Lung microvascular endothelial cell (primary cell): Measurements from ENCODE around the gene DUSP10. TPM values are rescaled to one million over a fixed set of nuclear protein-coding genes. Genes with fewer than 3 reads are reported as not detected.

Experiments
- DNase-seq, 2 donors: peaks; one replicate each; pipeline versions ENCODE4 v3.0.0 to v3.0.0-alpha.2; 2010; ENCODE audit warnings: low read depth in 2 of 2
- total RNA-seq: library from RNA; depleted of rRNA; stranded (reverse); fragments of >200 nt; gene quantifications from 2 replicates; pipeline ENCODE4 v1.2.1, GENCODE V29; 2014

DUSP10 gene
- total RNA-seq, 1 donor from 2014 or later = 1.8 TPM

- DNase-seq = no peak
Measured at GRCh38 chr1:221765527-221765926, 23.6 kb upstream of the DUSP10 start.

GRCh38 chr1:221762121-221762520, 20.2 kb upstream of the DUSP10 start:
- DNase-seq = no peak

GRCh38 chr1:221761354-221762002, 19.6 kb upstream of the DUSP10 start:
- DNase-seq = no peak

GRCh38 chr1:221760911-221761310, 19.0 kb upstream of the DUSP10 start:
- no peak for DNase-seq

GRCh38 chr1:221759436-221759835, 17.5 kb upstream of the DUSP10 start:
- DNase-seq = peak in 1 of 2 donors; percentile 72

GRCh38 chr1:221758455-221758854, 16.6 kb upstream of the DUSP10 start:
- no peak for DNase-seq

GRCh38 chr1:221756830-221757551, 15.1 kb upstream of the DUSP10 start:
- no peak for DNase-seq

- no peak for DNase-seq
Measured at GRCh38 chr1:221753828-221754188, 11.9 kb upstream of the DUSP10 start.

- no peak for DNase-seq
Measured at GRCh38 chr1:221751226-221751887, 9.5 kb upstream of the DUSP10 start.

- no peak for DNase-seq
Measured at GRCh38 chr1:221748981-221749380, 7.1 kb upstream of the DUSP10 start.

- DNase-seq = no peak
Measured at GRCh38 chr1:221747839-221748238, 6.0 kb upstream of the DUSP10 start.

- peak; percentile 9 to 10 for DNase-seq
Measured at GRCh38 chr1:221743416-221744208, 1.7 kb upstream of the DUSP10 start.

GRCh38 chr1:221742555-221743415, 896 bp upstream of the DUSP10 start:
- peak; percentile 80 to 82 for DNase-seq

- peak; percentile 28 to 37 for DNase-seq
Measured at GRCh38 chr1:221740993-221741702, 741 bp downstream of the DUSP10 start.

GRCh38 chr1:221740369-221740992, 1.4 kb downstream of the DUSP10 start:
- no peak for DNase-seq

GRCh38 chr1:221739677-221740025, 2.2 kb downstream of the DUSP10 start:
- no peak for DNase-seq

- no peak for DNase-seq
Measured at GRCh38 chr1:221739018-221739676, 2.7 kb downstream of the DUSP10 start.

- no peak for DNase-seq
Measured at GRCh38 chr1:221736714-221737113, 5.2 kb downstream of the DUSP10 start.

GRCh38 chr1:221735999-221736398, 5.9 kb downstream of the DUSP10 start:
- no peak for DNase-seq
